PC-3 (cell line): ENCODE data around the gene USP32. TPM values are rescaled to one million over a fixed set of nuclear protein-coding genes. Genes with fewer than 3 reads are reported as not detected.

ENCODE experiments used
- ATAC-seq: fragments of 200-7000 bp; cut with Tn5 transposase; 2 replicates; pipeline ENCODE4 v1.9.1; 2020; ENCODE audit warnings: mild to moderate bottlenecking, moderate library complexity
- BruUV-seq: library from RNA; stranded (reverse); fragments of 400-500 nt; replicated peaks from 2 replicates; lab custom pipeline; 2021; lab: Mats Ljungman, UMichigan
- CTCF ChIA-PET: fragments of 300-600 bp; sonication (Branson Sonifier 250); formaldehyde crosslinking; loops from one replicate; lab custom pipeline; 2022; ENCODE audit warnings: antibody characterized with exemption; lab: Charles Lee
- POLR2A ChIA-PET: fragments of 300-600 bp; sonication (Branson Sonifier 250); formaldehyde crosslinking; loops from one replicate; lab custom pipeline; 2022; ENCODE audit warnings: antibody characterized with exemption; ENCODE audit not compliant: unreplicated experiment; lab: Charles Lee
- DNase-seq: peaks from one replicate; pipeline ENCODE4 v3.0.0-alpha.2; 2015
- H2AFZ ChIP-seq: fragments of 300-600 bp; sonication (generic); 2 replicates; pipeline ENCODE4 v1.6.0; 2016; ENCODE audit warnings: antibody characterized with exemption, low read length
- H3F3A ChIP-seq: fragments of 300-600 bp; sonication (generic); one replicate; pipeline ENCODE4 v1.6.0; 2017; ENCODE audit warnings: antibody characterized with exemption, low read length, control low read depth, mild to moderate bottlenecking; ENCODE audit not compliant: unreplicated experiment
- H3K27ac ChIP-seq: fragments of 300-600 bp; sonication (generic); 2 replicates; pipeline ENCODE4 v1.5.1; 2016; ENCODE audit warnings: mild to moderate bottlenecking, low read length
- H3K27me3 ChIP-seq: fragments of 300-600 bp; sonication (generic); 2 replicates; pipeline ENCODE4 v1.6.1; 2016; ENCODE audit warnings: low read length, mixed read lengths
- H3K36me3 ChIP-seq: fragments of 300-600 bp; sonication (generic); 2 replicates; pipeline ENCODE4 v1.6.1; 2016; ENCODE audit warnings: low read depth, mixed run types, low read length, mixed read lengths
- H3K4me1 ChIP-seq: fragments of 300-600 bp; sonication (generic); 2 replicates; pipeline ENCODE4 v1.5.1; 2016; ENCODE audit warnings: low read length; ENCODE audit not compliant: insufficient read depth
- H3K4me2 ChIP-seq: fragments of 300-600 bp; sonication (generic); 2 replicates; pipeline ENCODE4 v1.6.0; 2016; ENCODE audit warnings: low read length
- H3K4me3 ChIP-seq: fragments of 300-600 bp; sonication (generic); 2 replicates; pipeline ENCODE4 v1.5.1; 2016; ENCODE audit warnings: mild to moderate bottlenecking, low read length, mixed read lengths
- H3K79me2 ChIP-seq: fragments of 300-600 bp; sonication (generic); 2 replicates; pipeline ENCODE4 v1.6.1; 2017; ENCODE audit warnings: low read length, mixed read lengths
- H3K9ac ChIP-seq: fragments of 300-600 bp; sonication (generic); 2 replicates; pipeline ENCODE4 v1.6.0; 2016; ENCODE audit warnings: mild to moderate bottlenecking, low read length
- H3K9me2 ChIP-seq: fragments of 300-600 bp; sonication (generic); replicated peaks from 2 replicates; pipeline ENCODE4 v1.6.1; 2016; ENCODE audit warnings: mixed run types, low read length, mixed read lengths
- H3K9me3 ChIP-seq: fragments of 300-600 bp; sonication (generic); 2 replicates; pipeline ENCODE4 v1.6.1; 2016; ENCODE audit warnings: low read length, mixed read lengths
- H4K20me1 ChIP-seq: fragments of 300-600 bp; sonication (generic); 2 replicates; pipeline ENCODE4 v1.6.1; 2016; ENCODE audit warnings: low read length, mixed read lengths
- EZH2 ChIP-seq: fragments of 300-600 bp; sonication (generic); IDR thresholded peaks from one replicate; pipeline ENCODE4 v1.6.1; 2017; ENCODE audit warnings: antibody characterized with exemption, mild to moderate bottlenecking, low read length; ENCODE audit not compliant: unreplicated experiment
- EZH2phosphoT487 ChIP-seq: fragments of 300-600 bp; sonication (generic); IDR thresholded peaks from 2 replicates; pipeline ENCODE4 v1.6.1; 2018; ENCODE audit warnings: mild to moderate bottlenecking, antibody characterized with exemption, low read length, borderline replicate concordance
- intact Hi-C: fragments of 100-400 bp; cut with micrococcal nuclease; formaldehyde crosslinking; loops from 2 replicates; pipeline ENCODE4 v1.9.0; 2023
- total RNA-seq: library from RNA; depleted of rRNA; stranded (reverse); fragments of >200 nt; gene quantifications from 2 replicates; pipeline ENCODE4 v1.2.3, GENCODE V29; 2014
- TF ChIP-seq, protein P1 (sequence below): fragments of 300-600 bp; sonication (generic); conservative IDR thresholded peaks from 2 replicates; pipeline ENCODE4 v1.5.1; 2017; ENCODE audit warnings: antibody characterized with exemption, low read depth, mild to moderate bottlenecking, low read length

Gene USP32
- total RNA-seq, 1 experiment from 2014 or later: 34.1 TPM

DNA sequence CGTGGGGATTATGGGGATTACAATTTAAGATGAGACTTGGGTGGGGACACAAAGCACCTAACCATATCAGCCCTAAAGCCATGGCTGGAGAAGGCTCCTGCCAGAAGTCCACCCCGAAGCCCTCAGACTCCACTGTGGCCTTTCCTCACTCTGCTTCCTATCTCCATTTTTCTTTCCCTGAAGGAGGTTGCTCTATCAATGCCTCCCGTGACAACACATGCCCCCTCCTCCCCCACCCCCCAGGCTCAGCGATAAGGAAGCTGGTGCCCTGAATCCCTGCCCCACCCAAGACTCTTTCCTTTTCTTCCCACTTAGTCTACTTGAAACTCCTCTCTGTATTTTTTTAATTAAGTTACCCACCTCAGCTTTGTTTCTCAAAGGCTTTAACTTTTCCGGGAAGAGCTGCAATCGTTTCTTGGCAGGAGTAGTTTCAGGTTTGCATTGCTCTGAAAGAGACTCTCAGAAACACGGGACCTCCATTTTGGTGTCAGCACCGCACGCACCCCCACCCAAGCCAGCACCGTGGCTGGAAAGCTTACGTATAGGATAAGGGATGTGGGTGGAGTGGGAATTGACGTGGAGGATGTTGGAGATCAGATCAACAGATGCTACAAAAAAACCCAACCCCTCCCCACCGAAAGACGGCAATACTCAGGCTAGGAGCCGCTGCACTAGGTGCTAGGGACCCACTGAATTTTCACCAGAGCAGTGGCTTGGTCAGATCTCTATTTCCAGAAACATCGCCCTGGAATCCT, 257.4 kb downstream of the USP32 start:
- intact Hi-C loops: loop anchor here (1.0 to 2.0 kb wide), 2 partner anchors 9 to 56 kb away; partner anchors contain the start of gene HEATR6
- ATAC-seq (peak; percentile 35), DNase-seq (no peak)
- Histone ChIP-seq H4K20me1 (no peaks in the 10 kb centered on the region), H3K4me1 (peaks cover 9% of the 10 kb centered on the region), H3K79me2 (peaks cover 13% of the 10 kb centered on the region), H3K27ac (peak overlapping the region; percentile 1), H3K27me3 (no peaks in the 10 kb centered on the region), H3K9me2 (no peaks in the 10 kb centered on the region), H3K4me3 (peak overlapping the region; percentile 77), H2AFZ (peak overlapping the region; percentile 79), H3K4me2 (peak overlapping the region; percentile 83), H3K9me3 (no peaks in the 10 kb centered on the region), H3F3A (no peaks in the 10 kb centered on the region), H3K9ac (peak overlapping the region; percentile 63), H3K36me3 (no peaks in the 10 kb centered on the region)
- POLR2A ChIA-PET: no interaction called here
- no TSS peak for BruUV-seq
- CTCF ChIA-PET: no interaction called here
- TF ChIP-seq EZH2phosphoT487 (no peak), EZH2 (no peak)
- TF ChIP-seq, protein P1, sequence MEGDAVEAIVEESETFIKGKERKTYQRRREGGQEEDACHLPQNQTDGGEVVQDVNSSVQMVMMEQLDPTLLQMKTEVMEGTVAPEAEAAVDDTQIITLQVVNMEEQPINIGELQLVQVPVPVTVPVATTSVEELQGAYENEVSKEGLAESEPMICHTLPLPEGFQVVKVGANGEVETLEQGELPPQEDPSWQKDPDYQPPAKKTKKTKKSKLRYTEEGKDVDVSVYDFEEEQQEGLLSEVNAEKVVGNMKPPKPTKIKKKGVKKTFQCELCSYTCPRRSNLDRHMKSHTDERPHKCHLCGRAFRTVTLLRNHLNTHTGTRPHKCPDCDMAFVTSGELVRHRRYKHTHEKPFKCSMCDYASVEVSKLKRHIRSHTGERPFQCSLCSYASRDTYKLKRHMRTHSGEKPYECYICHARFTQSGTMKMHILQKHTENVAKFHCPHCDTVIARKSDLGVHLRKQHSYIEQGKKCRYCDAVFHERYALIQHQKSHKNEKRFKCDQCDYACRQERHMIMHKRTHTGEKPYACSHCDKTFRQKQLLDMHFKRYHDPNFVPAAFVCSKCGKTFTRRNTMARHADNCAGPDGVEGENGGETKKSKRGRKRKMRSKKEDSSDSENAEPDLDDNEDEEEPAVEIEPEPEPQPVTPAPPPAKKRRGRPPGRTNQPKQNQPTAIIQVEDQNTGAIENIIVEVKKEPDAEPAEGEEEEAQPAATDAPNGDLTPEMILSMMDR: no peak

DNA sequence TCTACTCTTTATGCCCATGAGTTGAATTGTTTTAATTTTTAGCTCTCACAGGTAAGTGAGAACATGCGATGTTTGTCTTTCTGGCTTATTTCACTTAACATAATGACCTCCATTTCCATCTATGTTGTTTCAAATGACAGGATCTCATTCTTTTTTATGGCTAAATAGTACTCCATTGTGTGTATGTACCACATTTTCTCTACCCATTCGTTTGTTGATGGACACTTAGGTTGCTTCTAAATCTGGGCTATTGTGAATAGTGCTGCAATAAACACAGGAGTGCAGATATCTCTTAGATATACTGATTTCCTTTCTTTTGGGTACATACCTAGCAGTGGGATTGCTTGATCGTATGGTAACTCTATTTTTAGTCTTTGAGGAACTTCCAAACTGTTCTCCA, 261.5 kb downstream of the USP32 start:
- no peak for ATAC-seq
- H2AFZ ChIP-seq: no peak overlapping the region
- no peak overlapping the region for H3K4me2 ChIP-seq
- H3K9ac ChIP-seq: no peak overlapping the region
- H3K79me2 ChIP-seq: peaks cover 13% of the 10 kb centered on the region
- H3K9me2 ChIP-seq: no peaks in the 10 kb centered on the region
- no TSS peak for BruUV-seq
- DNase-seq: no peak
- H3K27ac ChIP-seq: no peak overlapping the region
- intact Hi-C loops: no loop called here
- ChIA-PET CTCF (no interaction called here), POLR2A (no interaction called here)
- no peaks in the 10 kb centered on the region for H3K9me3 ChIP-seq
- TF ChIP-seq, protein P1: no peak
- TF ChIP-seq EZH2: no peak
- TF ChIP-seq EZH2phosphoT487: no peak
- H3K4me1 ChIP-seq: peaks cover 9% of the 10 kb centered on the region
- H3K27me3 ChIP-seq: no peaks in the 10 kb centered on the region
- H3K36me3 ChIP-seq: no peaks in the 10 kb centered on the region
- H3K4me3 ChIP-seq: no peak overlapping the region
- no peaks in the 10 kb centered on the region for H3F3A ChIP-seq
- no peaks in the 10 kb centered on the region for H4K20me1 ChIP-seq

DNA sequence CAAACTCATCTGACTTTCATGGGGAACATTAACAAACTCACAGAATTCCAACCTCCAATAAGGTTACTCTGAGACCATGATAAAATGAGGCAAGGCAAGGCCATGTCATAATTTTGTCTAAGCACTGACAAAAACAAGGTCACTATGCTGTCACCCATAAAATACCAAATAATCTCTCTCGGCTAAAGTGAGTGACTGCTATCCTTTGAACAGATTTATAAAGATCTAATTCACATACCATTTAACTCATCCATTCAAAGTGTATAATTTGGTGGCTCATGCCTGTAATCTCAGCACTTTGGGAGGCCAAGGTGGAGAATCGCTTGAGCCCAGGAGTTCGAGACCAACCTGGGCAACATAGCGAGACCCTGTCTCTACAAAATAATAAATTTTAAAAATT, 262.8 kb downstream of the USP32 start:
- H4K20me1 ChIP-seq: no peaks in the 10 kb centered on the region
- no TSS peak for BruUV-seq
- ChIA-PET CTCF (no interaction called here), POLR2A (no interaction called here)
- DNase-seq (no peak), ATAC-seq (no peak)
- H2AFZ ChIP-seq: no peak overlapping the region
- peaks cover 3% of the 10 kb centered on the region for H3K4me1 ChIP-seq
- no peaks in the 10 kb centered on the region for H3K9me3 ChIP-seq
- no peaks in the 10 kb centered on the region for H3F3A ChIP-seq
- no peak overlapping the region for H3K27ac ChIP-seq
- no peak overlapping the region for H3K9ac ChIP-seq
- H3K9me2 ChIP-seq: no peaks in the 10 kb centered on the region
- H3K36me3 ChIP-seq: no peaks in the 10 kb centered on the region
- TF ChIP-seq EZH2phosphoT487 (no peak), EZH2 (no peak)
- TF ChIP-seq, protein P1: no peak
- H3K4me3 ChIP-seq: no peak overlapping the region
- H3K79me2 ChIP-seq: peaks cover 4% of the 10 kb centered on the region
- no peaks in the 10 kb centered on the region for H3K27me3 ChIP-seq
- intact Hi-C loops: no loop called here
- no peak overlapping the region for H3K4me2 ChIP-seq
